B cell (primary cell): ENCODE data around the gene VCL. TPM values are rescaled to one million over a fixed set of nuclear protein-coding genes. Genes with fewer than 3 reads are reported as not detected.

Experiments used
- ATAC-seq: fragments of 200-7000 bp; cut with Tn5 transposase; one replicate; pipeline ENCODE4 v1.10.0; 2021; ENCODE audit warnings: low read depth, mild to moderate bottlenecking, moderate number of reproducible peaks, moderate library complexity
- CTCF ChIA-PET: fragments of 350-600 bp; sonication (Branson Sonifier 250); formaldehyde crosslinking; loops from one replicate; lab custom pipeline; 2021; ENCODE audit warnings: antibody characterized with exemption, inconsistent platforms; lab: Charles Lee
- POLR2A ChIA-PET: fragments of 350-600 bp; sonication (Branson Sonifier 250); formaldehyde crosslinking; loops from one replicate; lab custom pipeline; 2021; ENCODE audit warnings: antibody characterized with exemption; lab: Charles Lee
- DNase-seq: peaks from one replicate; pipeline ENCODE4 v3.0.0; 2013
- H2AFZ ChIP-seq: 2 replicates; pipeline ENCODE4 v1.6.1; 2012; ENCODE audit warnings: mild to moderate bottlenecking, low read depth, low read length; ENCODE audit not compliant: insufficient read depth, poor library complexity, severe bottlenecking
- H3K27ac ChIP-seq, 2 donors: 1 replicate in 1 of 2; 2 replicates in 1 of 2; pipeline ENCODE4 v1.5.1; 2012 to 2013; ENCODE audit warnings: low read length in 2 of 2, mild to moderate bottlenecking in 2 of 2, moderate library complexity in 1 of 2
- H3K27me3 ChIP-seq, 4 experiments: fragments of 200-600 bp in 1 of 4; sonication (generic) in 1 of 4; replicated peaks in 1 of 4; 1 replicate in 2 of 4; 2 replicates in 2 of 4; pipeline versions ENCODE4 v1.6.1 to v1.7.0; 2013 to 2016; ENCODE audit warnings: low read length in 3 of 4, mild to moderate bottlenecking in 2 of 4, mixed read lengths in 1 of 4, moderate library complexity in 1 of 4; ENCODE audit not compliant: insufficient read depth in 4 of 4, control insufficient read depth in 3 of 4; ENCODE audit errors: control extremely low read depth in 1 of 4
- H3K36me3 ChIP-seq, 2 experiments: replicated peaks in 1 of 2; 1 replicate in 1 of 2; 2 replicates in 1 of 2; pipeline versions ENCODE4 v1.6.1 to v1.7.1; 2013; ENCODE audit warnings: low read length in 1 of 2; ENCODE audit not compliant: insufficient read depth in 2 of 2, control insufficient read depth in 1 of 2; ENCODE audit errors: control extremely low read depth in 1 of 2, extremely low read depth in 1 of 2
- H3K4me1 ChIP-seq, 2 donors: fragments of 200-600 bp in 1 of 2; sonication (generic) in 1 of 2; 1 replicate in 1 of 2; 2 replicates in 1 of 2; pipeline versions ENCODE4 v1.5.1 to v1.6.1; 2013 to 2017; ENCODE audit warnings: low read length in 2 of 2; ENCODE audit not compliant: control insufficient read depth in 2 of 2, insufficient read depth in 2 of 2
- H3K4me2 ChIP-seq: replicated peaks from 2 replicates; pipeline ENCODE3; 2012; ENCODE audit warnings: mild to moderate bottlenecking, low read depth, low read length; ENCODE audit not compliant: poor library complexity, severe bottlenecking
- H3K4me3 ChIP-seq, 5 experiments: fragments of 200-600 bp in 1 of 5; sonication (generic) in 1 of 5; 1 replicate in 3 of 5; 2 replicates in 2 of 5; pipeline versions ENCODE4 v1.5.1 to v1.7.0; 2011 to 2016; ENCODE audit warnings: low read length in 4 of 5, mild to moderate bottlenecking in 4 of 5, low read depth in 2 of 5, control low read depth in 1 of 5, moderate library complexity in 1 of 5; ENCODE audit not compliant: insufficient read depth in 1 of 5; ENCODE audit errors: control extremely low read depth in 1 of 5, extremely low read depth in 1 of 5
- H3K79me2 ChIP-seq: fragments of 200-600 bp; sonication (generic); one replicate; pipeline ENCODE4 v1.6.0; 2016; ENCODE audit warnings: low read length; ENCODE audit not compliant: control insufficient read depth, insufficient read depth
- H3K9ac ChIP-seq: fragments of 200-600 bp; sonication (generic); 2 replicates; pipeline ENCODE4 v1.6.1; 2017; ENCODE audit warnings: mild to moderate bottlenecking, low read length, moderate library complexity
- H3K9me3 ChIP-seq, 3 donors: one replicate each; pipeline versions ENCODE4 v1.6.1 to v1.7.1; 2013; ENCODE audit warnings: low read length in 2 of 3; ENCODE audit not compliant: control insufficient read depth in 2 of 3, insufficient read depth in 1 of 3; ENCODE audit errors: control extremely low read depth in 1 of 3
- H4K20me1 ChIP-seq: 2 replicates; pipeline ENCODE4 v1.6.0; 2012; ENCODE audit warnings: mild to moderate bottlenecking, low read length; ENCODE audit not compliant: insufficient read depth, control insufficient read depth, poor library complexity, severe bottlenecking
- H3K27ac Mint-ChIP-seq: one replicate; pipeline ENCODE4 v1.8.0; 2021; ENCODE audit warnings: mixed read lengths
- H3K27me3 Mint-ChIP-seq: one replicate; pipeline ENCODE4 v1.8.0; 2021; ENCODE audit warnings: mixed read lengths
- H3K4me1 Mint-ChIP-seq: one replicate; pipeline ENCODE4 v1.8.0; 2021; ENCODE audit warnings: mixed read lengths
- H3K4me3 Mint-ChIP-seq: one replicate; pipeline ENCODE4 v1.8.0; 2021; ENCODE audit warnings: mixed read lengths
- H3K9me3 Mint-ChIP-seq: one replicate; pipeline ENCODE4 v1.8.0; 2022; ENCODE audit warnings: mixed read lengths; ENCODE audit not compliant: insufficient read depth
- CTCF ChIP-seq: fragments of 200-600 bp; IDR thresholded peaks from one replicate; pipeline ENCODE4 v1.8.0; 2022; ENCODE audit warnings: antibody characterized with exemption, mild to moderate bottlenecking
- EZH2 ChIP-seq: IDR thresholded peaks from 2 replicates; pipeline ENCODE4 v1.6.1; 2012; ENCODE audit warnings: borderline replicate concordance, low read depth, mild to moderate bottlenecking, moderate library complexity, low read length; ENCODE audit not compliant: insufficient read depth, poor library complexity, severe bottlenecking
- WGBS: methylation state at CpG from one replicate; pipeline ENCODE4 v1.1.5; 2013; ENCODE audit warnings: missing lambda C conversion rate; ENCODE audit not compliant: insufficient coverage; 5-methylcytosine and 5-hydroxymethylcytosine counted together
- intact Hi-C: fragments of 100-400 bp; cut with micrococcal nuclease; formaldehyde crosslinking; loops from one replicate; pipeline ENCODE4 v1.10.0; 2022
- polyA plus RNA-seq: library from polyadenylated mRNA; depleted of rRNA; stranded (reverse); fragments of >200 nt; gene quantifications from 2 replicates; pipeline ENCODE4 v1.2.3, GENCODE V29; 2012
- total RNA-seq, 2 donors: library from RNA; stranded (reverse); fragments of 120-200 nt in 1 of 2; gene quantifications; 1 replicate in 1 of 2; 2 replicates in 1 of 2; pipeline versions ENCODE4 v1.2.3 to v1.2.4, GENCODE V29; 2013 to 2022

The VCL gene
- total and polyA plus RNA-seq, 2 donors (not counting 1 experiment from before 2014, with no cell fraction given) = 13.1 to 29.8 TPM

GRCh38 chr10:73992899-73993788 lies 4.8 kb upstream of the VCL start:
- H3K27ac ChIP-seq = peak overlapping the region in 1 of 2 donors; percentile 32
- H3K9me3 Mint-ChIP-seq = peaks cover 2% of the 10 kb centered on the region
- H3K4me3 ChIP-seq = no peak overlapping the region
- H3K27me3 ChIP-seq = no peaks in the 10 kb centered on the region
- 73% methylated on average over 2 of the region's 6 CpGs for WGBS
- no peak for ATAC-seq
- CTCF ChIA-PET = interaction anchor here (0.6 to 2.3 kb wide), 6 partner anchors 34 to 214 kb away, joined by 3 to 12 read pairs (median 6); no protein-coding TSS in a partner anchor
- H3K27ac Mint-ChIP-seq = peak overlapping the region; percentile 51
- peak overlapping the region; percentile 6 for H3K4me3 Mint-ChIP-seq
- peaks cover 36% of the 10 kb centered on the region for H3K4me1 Mint-ChIP-seq
- POLR2A ChIA-PET = interaction anchor here (1.2 to 2.1 kb wide), 2 partner anchors 35 to 36 kb away, joined by 4 to 5 read pairs; no protein-coding TSS in a partner anchor
- no peaks in the 10 kb centered on the region for H3K9me3 ChIP-seq
- DNase-seq = no peak
- TF ChIP-seq EZH2 (no peak), CTCF (no peak)
- H2AFZ ChIP-seq = peak overlapping the region; percentile 1
- no peaks in the 10 kb centered on the region for H4K20me1 ChIP-seq
- no peak overlapping the region for H3K9ac ChIP-seq
- H3K79me2 ChIP-seq = peaks cover 1% of the 10 kb centered on the region
- H3K27me3 Mint-ChIP-seq = no peaks in the 10 kb centered on the region
- H3K36me3 ChIP-seq = no peaks in the 10 kb centered on the region
- peaks cover 29 to 32% of the 10 kb centered on the region in 2 donors for H3K4me1 ChIP-seq
- intact Hi-C loops = loop anchor here (10.0 kb wide), 2 partner anchors 738 to 1718 kb away; partner anchors contain the start of genes DDIT4 and MRPS16
- no peak overlapping the region for H3K4me2 ChIP-seq

- Histone ChIP-seq H3K4me1 (peaks cover 42 to 48% of the 10 kb centered on the region in 2 donors), H3K4me2 (no peak overlapping the region), H3K9me3 (no peaks in the 10 kb centered on the region), H3K79me2 (peaks cover 14% of the 10 kb centered on the region), H3K27ac (no peak overlapping the region), H3K27me3 (no peaks in the 10 kb centered on the region), H4K20me1 (peaks cover 6% of the 10 kb centered on the region), H3K4me3 (no peak overlapping the region), H2AFZ (no peak overlapping the region), H3K9ac (no peak overlapping the region), H3K36me3 (no peaks in the 10 kb centered on the region)
- DNase-seq = no peak
- H3K4me1 Mint-ChIP-seq = peaks cover 51% of the 10 kb centered on the region
- ChIA-PET CTCF (interaction anchor here (0.8 to 1.2 kb wide), 6 partner anchors 9 to 115 kb away, joined by 3 to 4 read pairs (median 3); no protein-coding TSS in a partner anchor), POLR2A (interaction anchor here (0.5 kb wide), 1 partner anchor 1785 kb away, joined by 4 read pairs; no protein-coding TSS in a partner anchor)
- intact Hi-C loops = loop anchor here (5.0 to 10.0 kb wide), 5 partner anchors 108 to 1720 kb away; partner anchors contain the start of genes ADK, AP3M1, DDIT4 and MRPS16
- H3K4me3 Mint-ChIP-seq = no peak overlapping the region
- H3K27me3 Mint-ChIP-seq = no peaks in the 10 kb centered on the region
- no peak for TF ChIP-seq CTCF
- TF ChIP-seq EZH2 = no peak
- no peak for ATAC-seq
- WGBS = no CpG with 5 or more reads among the region's 2 CpGs
- no peak overlapping the region for H3K27ac Mint-ChIP-seq
- peaks cover 2% of the 10 kb centered on the region for H3K9me3 Mint-ChIP-seq
Observed at GRCh38 chr10:73995035-73995358, 2.9 kb upstream of the VCL start.
